ENCODE results near the gene ACADM.

DNA sequence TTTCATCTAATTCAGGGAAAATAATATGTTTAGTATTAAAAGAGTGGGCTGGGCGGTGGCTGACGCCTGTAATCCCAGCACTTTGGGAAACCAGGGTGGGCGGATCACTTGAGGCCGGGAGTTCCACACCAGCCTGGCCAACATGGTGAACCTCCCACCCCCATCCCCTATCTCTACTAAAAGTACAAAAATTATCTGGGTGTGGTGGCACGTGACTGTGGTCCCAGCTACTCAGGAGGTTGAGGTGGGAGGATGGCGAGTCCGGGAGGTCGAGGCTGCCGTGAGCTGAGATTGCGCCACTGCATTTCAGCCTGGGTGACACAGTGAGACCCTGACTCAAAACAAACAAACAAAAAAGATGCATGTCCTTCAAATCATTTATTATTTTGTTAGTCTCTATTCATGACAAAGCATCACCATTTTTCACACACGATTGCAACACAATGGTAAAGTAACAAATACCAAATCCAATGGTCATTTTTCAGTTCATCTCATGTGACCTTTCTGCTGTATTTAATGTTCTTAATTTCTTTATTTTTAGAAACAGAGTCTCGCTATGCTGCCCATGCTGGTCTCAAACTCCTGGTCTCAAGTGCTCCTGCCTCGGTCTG is 73.2 kb downstream of the ACADM start:
- TF ChIP-seq, protein P1, sequence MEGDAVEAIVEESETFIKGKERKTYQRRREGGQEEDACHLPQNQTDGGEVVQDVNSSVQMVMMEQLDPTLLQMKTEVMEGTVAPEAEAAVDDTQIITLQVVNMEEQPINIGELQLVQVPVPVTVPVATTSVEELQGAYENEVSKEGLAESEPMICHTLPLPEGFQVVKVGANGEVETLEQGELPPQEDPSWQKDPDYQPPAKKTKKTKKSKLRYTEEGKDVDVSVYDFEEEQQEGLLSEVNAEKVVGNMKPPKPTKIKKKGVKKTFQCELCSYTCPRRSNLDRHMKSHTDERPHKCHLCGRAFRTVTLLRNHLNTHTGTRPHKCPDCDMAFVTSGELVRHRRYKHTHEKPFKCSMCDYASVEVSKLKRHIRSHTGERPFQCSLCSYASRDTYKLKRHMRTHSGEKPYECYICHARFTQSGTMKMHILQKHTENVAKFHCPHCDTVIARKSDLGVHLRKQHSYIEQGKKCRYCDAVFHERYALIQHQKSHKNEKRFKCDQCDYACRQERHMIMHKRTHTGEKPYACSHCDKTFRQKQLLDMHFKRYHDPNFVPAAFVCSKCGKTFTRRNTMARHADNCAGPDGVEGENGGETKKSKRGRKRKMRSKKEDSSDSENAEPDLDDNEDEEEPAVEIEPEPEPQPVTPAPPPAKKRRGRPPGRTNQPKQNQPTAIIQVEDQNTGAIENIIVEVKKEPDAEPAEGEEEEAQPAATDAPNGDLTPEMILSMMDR (IDR thresholded peaks at IDR 0.05), result no peak
- TF ChIP-seq EP300 (IDR thresholded peaks at IDR 0.05) (no peak), POLR2AphosphoS5 (IDR thresholded peaks at IDR 0.05) (no peak), POLR2A (IDR thresholded peaks at IDR 0.05) (no peak)
